ENCODE measurements around the gene FGG.

The FGG gene

DNA sequence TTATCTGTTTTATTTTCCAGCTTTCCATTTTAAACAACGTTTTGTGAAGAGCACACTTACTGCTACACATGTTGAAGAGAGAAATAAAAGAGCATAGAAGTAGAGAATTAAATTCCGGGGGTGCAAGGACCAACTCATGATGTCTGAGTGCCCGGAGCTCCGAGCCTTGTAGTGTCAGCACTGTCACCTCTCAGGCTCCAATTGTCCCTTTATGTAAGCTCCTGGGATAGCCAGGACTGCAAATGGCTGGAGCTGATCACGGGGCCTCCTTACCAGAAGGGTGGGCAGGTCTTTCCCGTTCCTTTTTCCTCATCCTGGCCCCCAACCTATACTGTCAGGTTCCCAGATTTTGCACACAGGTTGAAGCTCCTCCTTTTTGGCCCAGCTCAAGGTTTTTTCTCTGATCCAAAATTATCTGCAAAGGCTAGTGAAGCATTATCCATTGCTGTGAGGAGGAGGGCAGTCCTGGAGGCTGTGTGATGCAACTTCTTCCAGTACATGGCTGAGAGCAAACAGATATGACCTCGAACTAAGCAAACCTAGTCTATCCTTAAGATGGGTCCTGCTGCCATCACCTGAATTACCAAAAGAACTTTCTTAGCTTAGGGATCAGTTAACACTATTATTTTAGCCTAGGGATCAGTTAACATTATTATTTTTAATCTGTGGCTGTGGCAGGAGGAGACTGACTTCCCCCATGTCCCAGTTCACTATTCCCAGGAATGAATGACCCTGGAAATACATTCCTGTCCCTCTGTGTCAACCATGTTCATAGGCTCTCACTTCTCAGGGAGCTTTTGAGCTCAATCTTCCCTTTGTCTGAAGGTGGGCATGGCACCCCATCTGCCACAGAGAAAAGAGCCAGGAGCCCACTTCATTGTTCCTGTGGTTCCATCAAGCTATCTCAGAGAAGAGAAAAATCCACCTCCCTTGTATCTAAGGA, at the start of gene FGG:
Gene FGG (minus strand): TSS at position 185 of the 943 bp plus-strand sequence. CDS start 47 bp downstream, at position 138.
- no peak for DNase-seq

DNA sequence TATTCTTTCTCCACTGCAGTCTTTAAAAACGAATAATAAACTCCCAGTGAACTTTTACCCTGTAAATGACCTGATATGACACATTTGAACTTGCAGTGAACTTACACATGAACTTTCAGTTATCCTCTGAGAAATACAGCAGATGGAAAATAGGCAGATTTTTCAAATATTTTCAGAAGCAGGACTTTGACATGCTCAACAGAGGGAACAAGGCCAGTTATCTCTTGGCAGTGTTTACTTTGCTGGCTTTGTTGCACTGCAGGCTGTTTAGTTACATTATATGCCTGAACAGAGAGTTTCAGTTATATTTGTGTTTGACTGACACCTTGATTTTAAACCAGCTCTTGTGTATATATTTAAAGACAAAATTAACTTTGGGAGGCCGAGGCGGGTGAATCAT, 47.6 kb upstream of the FGG start:
- no peak for DNase-seq

DNA sequence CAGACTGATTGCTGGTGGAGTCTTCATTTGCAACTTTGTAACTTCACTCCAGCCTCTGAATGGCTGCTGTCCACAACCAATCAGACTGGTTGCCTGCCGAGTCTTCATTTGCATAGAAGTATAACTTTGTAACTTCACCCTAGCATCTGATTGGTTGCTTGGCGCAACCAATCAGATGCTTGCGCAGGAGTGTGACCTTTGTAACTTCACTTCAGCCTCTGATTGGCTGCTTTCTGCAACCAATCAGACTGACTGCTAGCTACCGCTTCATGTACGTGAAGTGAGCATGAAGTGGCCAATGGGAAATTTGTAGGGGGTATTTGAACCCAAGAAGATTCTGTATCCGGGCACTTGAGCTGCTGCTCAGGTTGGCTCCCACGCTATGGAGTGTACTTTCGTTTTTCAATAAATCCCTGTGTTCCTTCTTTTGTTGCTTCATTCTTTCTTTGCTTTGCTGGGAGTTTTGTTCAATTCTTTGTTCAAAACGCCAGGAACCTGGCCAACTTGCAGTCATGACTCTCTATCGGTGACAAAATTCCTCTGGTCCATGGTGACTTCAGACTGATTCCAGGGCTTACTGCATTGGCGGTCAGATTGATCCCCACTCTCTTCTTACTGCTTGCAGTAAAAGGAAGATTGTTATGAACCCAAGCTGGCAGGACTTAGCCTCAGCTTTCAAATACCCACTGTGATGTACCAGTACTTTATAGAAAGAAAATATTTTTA, 46.4 kb upstream of the FGG start:
- no peak for DNase-seq

DNA sequence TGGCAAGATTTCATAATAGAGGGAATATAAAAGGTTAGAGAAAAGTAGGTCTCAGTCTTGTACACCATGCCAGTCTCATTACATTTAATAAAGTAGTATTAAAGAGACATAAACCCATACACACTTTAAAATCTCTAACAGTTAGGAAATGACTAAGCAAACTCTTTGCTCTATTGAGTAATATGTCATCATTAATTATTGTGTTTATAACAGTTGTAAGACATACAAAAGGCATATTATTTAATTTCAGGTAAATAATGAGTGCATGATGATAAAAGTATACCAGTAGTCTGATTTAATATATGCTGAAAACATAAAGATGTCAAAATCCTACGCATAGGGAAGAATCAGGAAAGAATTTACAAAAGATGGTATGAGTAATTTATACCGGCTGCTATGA, 31.0 kb upstream of the FGG start:
- no peak for DNase-seq

DNA sequence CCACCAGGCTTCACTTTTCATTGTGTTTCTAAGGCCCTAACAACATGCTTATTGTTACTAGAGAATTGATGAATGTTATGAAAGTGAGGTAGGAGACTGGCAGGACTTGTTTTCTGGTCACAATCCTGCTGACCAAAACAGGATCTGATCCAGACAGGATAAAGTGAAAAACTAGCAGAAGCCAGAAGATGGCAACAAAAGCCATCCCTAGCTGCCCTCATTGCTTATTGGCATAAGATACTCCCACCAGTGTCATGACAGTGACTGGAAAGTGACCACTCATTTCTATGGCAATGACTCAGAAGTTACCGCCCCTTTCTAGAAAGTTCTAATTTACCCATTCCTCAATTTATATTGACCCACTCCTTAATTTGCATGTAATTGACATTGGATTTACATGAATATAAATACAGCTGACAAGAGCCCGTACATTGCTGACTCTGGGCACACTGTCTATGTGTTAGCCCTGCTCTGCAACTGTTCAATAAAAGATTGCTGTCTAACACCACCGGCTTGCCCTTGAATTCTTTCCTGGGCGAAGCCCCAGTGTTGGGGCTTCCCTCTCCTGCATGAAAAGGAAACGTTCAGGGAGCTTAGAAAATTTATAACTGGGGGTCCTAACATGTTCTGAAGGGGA, 30.0 kb upstream of the FGG start:
- DNase-seq = no peak

DNA sequence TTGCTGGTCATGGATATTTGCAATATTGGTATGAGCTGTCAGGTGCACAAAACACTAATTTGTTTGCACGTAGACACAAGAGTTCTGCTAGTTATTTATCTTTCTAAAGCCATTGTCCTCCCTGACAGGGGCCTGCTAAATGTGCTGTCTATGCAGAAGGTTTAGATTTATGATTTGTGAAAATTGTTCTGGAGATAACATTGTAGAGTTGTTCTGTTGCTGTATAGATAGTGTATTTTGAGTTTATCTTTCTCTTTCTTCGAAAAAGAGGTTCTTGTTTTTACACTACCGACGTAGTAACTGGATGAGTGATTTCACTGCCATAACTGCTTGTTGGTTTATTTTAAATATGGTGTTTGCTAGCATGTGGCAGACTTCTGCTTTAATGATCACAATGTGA, 28.5 kb upstream of the FGG start:
- DNase-seq = no peak

DNA sequence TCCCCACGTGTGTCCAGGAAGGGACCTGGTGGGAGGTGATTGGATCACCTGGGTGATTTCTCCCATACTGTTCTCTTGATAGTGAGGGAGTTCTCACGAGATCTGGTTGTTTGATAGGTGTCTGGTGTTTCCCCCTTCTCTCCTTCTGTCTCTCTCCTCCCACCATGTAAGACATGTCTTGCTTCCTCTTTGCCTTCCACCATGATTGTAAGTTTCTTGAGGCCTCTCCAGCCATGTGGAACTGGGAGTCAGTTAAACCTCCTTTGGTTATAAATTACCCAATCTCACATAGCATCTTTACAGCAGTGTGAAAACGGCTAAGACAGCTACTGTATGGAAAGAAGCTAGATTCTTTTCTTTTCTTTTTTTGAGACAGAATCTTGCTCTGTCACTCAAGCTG, 21.6 kb upstream of the FGG start:
- DNase-seq = no peak

DNA sequence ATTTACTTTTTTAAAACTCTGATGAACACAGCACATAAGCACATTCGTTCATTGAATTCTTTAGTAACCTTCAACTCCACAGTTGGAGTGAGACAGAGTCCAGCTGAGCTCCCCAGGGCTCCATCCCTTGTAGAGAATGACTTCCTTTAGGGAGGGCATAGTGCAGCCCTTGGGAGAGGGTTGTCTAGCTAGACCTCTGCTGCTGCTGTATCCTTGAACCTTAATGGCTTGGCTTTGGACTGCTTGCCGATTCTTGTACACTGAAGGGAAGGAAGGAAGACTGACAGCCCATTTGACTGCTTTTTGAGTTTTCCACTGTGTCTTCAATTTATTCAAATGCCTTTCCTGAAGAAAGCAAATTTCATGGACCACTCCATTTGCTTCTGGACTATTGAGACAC, 19.4 kb upstream of the FGG start:
- DNase-seq = no peak

DNA sequence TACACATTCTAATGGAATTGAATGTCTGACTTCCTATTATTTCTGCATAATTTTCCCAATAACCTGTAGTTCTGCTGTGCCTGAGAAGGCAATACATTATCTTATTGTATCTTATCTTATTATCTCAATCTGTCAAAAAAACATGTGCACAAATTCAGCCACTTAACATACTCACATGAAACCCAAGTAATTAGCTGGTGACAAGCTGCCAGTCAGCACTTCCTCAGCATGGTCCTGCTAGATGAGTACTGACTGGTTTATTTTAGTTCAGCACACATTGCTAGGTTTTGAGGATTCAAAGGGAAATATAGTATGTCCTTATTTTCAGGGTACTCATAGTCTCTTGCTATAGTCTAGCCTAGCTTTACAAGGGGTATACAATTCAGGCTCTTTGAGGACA, 17.9 kb upstream of the FGG start:
- no peak for DNase-seq

DNA sequence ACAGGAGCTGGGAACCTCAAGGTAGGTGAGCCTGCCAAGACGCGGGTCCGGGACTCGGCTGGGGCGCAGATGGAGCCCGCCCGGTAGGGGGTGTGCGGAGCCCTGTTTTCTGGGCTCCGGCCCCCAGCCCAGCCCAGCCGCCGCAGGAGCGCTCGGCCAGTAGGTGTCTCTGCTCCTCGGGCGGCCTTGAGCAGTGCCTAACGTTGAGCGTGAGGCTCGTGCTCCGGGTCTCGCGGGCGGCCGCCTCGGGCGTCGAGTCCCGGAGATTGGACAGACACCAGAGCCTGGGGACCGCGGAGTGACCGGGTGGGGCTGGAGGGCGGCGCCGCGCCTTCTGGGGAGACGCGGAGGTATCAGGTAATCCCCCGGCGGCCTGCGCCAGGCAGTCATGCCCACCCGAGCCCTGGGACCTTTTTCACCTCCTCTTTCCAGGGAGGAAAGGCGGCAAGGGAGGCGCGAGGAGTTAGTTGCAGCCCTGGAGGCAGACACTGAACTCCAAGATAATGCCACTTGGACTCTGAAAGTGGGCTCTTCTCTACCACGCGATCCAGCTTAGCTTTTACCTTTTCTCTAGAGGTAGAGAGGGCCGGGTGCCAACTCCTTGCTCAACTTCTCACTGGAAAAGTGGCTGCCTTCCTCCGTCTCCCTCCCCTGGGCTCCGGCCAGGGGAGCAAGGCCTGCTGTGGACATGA, 14.5 kb upstream of the FGG start:
- peak; percentile 21 to 31 for DNase-seq

DNA sequence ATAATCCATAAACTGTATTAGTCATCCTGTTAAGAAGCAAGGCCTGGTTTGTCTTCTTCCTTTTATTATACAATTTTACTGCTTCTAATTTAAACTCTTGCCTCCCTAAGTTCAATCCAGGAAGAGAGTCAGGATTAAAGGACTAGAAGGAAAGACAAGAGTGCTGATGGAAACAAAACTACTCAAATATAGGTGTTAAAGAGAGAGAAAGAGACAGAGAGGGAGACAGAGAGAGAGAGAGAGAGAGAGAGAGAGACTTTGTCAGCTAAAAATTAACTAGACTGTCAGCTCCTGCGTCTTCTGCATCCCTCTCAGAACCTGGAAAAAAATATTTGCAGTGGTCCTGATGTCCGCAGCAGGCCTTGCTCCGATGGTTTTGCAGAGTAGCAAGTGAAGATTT, 13.5 kb upstream of the FGG start:
- DNase-seq = no peak

DNA sequence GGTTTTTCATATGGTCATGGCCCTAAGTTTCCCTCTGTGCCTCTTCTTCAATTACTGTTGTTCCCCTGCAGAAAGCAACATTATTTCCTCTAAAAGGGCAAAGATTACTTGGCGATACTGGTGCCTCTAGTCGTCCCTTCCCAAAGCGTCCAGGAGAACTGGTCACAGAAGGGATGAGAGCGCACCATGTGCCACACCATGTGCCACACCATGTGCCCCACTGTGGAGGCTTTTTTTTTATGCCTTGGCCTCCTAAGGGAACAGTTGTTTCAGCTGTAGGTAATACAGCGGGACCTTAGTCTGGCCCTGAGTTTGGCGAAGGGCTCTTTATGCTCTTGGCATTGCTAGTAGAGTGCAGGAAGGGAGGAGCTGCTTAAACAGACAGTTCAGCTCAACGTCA, 11.5 kb upstream of the FGG start:
- DNase-seq = no peak

DNA sequence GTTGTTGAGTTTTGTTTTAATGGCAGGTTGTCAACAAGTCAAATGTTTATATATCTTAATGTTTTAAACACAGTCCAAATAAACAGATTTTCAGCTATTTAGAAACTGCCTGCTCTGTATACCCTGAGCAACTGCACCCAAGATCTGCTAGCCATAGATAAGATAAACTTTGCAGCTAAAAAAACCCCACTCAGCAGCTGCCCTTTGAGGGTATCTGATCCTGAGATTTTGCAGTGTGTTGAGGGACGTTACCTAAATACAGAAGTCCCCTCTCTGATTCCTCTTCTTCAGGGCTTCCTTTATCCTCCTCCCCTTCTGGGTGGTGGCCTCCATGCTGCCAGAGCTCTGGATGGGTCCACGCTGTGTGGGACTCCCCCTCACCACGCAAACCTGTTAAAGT, 11.0 kb upstream of the FGG start:
- DNase-seq = no peak

DNA sequence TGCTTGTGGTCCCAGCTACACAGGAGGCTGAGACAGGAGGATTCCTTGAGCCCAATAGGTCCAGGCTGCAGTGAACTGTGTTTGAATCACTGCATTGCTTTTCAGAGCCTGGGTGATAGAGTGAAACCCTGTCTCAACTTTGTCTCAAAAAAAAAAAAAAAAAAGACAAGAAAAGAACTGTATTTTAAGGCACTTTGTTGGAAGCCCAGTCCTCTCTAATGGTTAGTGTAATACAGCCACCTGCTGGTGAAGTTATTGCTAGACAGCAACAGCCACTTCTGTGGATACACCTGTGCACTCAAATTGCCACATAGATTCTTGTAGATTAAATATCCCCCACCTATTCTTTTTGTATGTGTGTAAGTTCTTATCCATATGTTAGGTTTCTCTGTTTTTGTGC, 10.1 kb upstream of the FGG start:
- DNase-seq = peak in 1 of 2 donors; percentile 10

DNA sequence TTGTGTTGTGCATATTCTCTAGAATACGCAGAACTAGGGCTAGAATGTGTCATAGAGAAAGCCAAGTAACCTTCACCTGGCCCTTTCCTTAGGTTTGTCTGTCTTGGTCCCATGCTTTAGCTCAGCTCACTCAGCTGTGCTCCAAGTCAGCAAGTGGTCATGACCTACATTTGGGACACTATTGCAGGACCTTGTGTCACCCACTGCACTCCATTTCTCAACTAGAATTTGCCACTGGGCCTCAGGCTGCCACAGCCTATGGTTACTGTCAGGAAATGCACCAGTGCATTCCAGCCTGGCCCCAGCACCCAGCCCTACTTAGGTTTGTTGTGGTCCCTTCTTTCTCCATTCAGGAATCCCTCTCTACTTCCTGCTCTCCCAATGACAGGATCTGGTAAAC, 7.7 kb upstream of the FGG start:
- no peak for DNase-seq

DNA sequence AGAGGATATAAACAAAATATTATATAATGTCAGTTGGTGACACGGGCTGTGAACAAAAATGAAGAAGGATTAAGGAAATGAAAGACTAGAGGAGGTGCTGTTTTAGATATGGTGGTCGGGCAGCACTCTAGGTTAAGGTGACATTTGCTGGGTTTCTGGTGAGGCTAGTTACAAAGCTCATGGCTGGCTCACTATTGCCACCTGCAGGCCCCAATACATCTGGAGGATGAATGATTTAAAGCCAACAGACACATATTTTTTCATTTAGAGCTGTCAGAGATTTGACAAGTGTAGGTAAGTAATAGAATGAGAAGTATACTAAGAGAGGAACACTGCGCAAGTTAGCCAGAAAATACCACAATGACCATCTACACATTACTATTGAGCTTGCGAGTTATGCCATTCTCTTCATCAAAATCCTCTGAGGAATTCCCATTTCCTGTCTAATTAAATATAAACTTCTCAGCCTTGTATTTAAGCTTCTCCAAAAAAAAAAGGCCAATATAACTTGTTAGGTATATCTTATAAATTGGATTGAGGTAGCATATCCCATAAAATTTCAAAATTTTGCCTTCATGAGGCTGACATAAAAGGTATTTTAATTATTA, 6.4 kb upstream of the FGG start:
- peak; percentile 21 to 30 for DNase-seq

DNA sequence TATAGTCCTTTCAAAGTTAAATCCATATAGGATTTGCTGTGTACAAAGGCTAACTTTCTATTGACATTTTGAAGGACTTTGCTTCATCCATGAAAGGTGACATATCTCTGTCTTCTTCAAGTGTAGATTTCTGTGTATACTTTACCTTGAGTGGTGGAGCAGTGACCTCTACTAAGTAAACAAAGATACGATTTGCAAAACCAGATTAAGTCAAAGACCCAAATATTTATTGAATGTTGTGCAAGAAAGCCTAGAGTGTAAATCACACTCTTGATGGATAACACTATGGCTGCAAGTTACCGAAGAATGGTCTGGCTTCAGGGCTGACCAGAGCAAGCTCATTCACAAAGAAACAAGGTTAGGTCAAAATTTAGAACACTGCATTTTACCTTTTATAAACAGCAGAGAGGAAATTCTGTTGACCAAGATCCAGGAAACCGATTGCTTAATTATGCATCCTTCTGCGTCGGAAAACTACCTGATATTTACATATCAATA, 5.4 kb upstream of the FGG start:
- no peak for DNase-seq

DNA sequence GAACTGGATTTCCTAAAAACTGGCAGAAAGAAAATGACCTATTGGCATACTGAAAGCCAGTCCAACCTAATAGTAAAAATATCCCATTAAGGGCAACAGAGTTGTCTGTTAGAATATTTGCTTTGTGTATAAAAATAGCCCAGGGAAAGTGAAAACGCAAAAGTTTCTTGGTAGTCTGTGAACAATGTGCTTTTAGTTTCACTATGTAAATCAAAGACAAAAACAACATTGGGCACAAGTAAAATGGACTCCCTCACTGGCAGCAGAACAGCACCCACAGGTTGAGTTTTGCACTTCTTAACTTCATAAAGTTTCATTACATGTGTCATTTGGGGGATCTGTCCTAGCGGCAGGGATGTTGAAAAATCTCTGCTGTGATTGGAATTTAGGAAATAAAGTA, 4.3 kb upstream of the FGG start:
- DNase-seq = no peak

DNA sequence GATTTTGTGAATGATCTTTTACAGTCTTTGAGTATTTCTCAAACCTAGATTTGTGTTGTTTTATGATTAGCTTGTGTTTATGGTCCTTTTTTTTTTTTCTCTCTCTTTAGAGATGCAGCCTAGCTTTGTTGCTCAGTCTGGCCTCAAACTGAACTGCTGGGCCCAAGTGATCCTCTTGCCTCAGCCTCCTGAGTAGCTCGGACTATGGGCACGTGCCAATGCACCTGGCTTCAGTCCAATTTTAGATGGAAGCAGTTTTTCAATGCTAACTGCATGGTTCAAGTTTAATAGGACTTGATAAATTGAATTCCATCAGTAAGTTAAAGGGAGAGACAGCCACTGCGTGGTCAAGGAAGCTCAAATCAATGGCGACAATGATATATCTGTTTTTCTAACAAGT, 3.8 kb upstream of the FGG start:
- no peak for DNase-seq

DNA sequence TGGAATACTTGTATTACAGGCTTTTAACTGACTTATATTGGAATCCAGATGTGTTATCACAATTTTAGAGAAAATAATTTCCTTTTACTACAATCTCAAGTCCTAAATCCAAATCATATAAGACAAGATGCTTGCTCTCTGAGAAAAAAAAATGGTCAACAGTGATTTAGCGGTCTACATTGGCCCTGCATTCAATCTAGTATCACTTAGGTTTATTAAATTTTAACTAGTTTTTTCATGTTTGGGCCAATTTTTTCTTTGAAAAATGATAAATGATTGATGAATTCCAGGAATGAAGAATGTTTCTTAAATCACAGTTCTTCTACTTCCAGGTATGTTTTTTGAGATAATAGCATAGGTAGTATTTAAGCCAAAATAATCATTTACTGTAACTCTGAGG, 2.8 kb upstream of the FGG start:
- no peak for DNase-seq

DNA sequence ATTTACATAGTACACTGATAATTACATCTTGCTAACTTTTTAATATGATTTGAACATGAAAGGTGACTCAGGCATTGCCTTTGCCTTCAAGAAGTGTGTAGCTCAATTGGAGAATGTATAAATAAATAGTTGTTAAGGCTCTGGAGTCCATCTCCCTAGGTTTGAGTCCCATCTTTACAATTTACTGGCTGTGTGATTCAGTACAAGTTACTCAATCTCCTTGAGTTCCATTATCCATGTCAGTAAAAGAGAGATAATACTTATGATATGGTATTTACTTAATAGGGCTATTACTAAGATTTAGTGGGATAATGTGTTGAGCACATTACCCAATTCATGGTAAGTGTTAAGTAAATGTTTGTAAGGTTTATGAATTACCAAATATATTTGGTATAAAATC, 1.9 kb upstream of the FGG start:
- DNase-seq = no peak

DNA sequence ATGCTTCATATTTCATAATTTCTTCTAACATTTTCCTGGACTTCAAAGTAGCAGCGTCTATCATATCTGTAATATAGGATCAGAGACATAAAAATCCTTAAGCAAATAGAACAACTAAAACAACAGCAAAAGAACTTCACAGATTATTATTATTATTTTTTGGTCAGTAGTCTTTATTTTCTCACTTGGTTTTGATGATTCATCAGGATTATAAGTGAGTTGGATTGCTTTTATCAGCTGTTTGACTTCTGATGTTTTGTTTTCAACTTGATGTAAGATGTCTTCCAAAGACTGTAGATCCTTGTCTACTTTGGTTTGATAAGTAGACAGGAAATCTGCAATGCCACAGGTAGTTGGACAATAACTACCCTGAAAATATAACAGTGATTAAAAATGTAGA, 623 bp downstream of the FGG start:
- DNase-seq = no peak

DNA sequence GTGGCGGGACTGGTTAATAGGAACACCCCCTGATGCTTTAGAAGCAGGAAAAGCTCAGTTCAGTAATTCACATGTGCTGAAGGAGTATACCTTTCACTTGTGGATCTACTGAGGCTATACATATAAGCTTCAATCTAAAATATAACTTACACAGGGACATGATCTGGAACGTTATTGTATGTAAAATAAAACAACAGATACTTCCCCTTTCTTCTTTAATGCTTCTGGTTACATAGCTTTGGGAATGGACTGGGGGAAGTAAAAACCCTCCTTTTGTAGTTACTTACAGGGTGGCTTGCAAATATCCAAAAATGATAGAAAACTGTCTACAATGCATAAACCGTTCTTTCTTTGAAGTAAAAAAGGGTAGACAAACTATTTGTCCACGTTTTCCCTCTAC, 1.9 kb downstream of the FGG start:
- no peak for DNase-seq

Measured in activated CD4-positive, alpha-beta T cell treated with anti-CD3 and anti-CD28 coated beads for 4 hours (primary cell).